ENCODE results near the gene MAP1LC3B.

- no peak for TF ChIP-seq CTCF (conservative IDR thresholded peaks at IDR 0.05; ENCODE audit: low read depth, low read length)
- TF ChIP-seq EZH2 (IDR thresholded peaks at IDR 0.05; ENCODE audit: borderline replicate concordance, low read depth, low read length, poor library complexity, severe bottlenecking) = no peak
Measured at GRCh38 chr16:87404764-87405625, 12.9 kb downstream of the MAP1LC3B start.

Data from A673 (cell line).